ENCODE data around the gene BMF.
A peak's percentile ranks its signal among the peaks of the same experiment; 100 is the strongest.

Gene BMF

DNA sequence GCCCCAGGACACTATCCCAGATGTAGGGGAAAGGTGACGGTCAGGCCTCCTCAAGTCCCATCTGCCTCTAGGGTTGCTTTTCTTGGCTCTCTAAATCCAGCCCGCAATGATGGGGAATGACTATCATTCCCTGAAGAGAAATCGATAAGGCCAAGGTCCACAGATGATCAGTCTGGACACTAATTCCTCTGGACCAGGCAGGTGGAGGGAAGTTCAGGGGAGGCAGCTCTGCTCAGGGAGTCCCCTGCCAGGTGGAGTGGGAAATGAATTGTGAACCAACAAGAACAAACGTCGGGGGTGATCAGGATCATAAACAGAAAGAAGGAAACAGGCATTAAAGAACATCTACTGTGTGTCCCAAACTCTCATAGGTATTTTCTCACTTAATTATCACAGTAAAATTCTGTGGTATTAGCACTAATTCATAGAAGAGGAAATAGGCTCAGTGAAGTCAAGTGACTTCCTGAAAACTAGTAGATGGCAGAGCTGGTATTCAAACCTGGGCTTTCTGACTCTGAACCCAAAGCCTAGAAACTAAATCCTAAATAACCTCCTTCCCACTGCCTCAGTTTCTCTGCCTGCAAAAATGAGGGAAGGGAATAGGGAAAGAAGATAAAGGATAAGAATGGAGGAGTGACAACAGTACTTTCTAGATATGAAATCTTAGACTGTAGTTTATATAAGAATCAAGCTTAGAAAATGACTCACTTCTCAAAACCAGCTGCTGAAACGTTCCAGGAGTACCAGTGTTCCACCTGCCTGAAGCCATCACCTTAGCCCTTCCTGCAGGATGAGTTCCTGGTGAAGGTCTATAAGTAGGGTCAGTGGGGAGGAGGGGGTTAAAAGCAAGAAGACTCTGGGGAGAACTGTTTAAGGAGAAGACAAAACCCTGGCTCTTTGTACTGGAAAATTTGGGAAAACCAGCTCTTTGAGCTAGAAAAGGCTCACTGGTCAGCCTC is 7.5 kb downstream of the BMF start:
- peaks cover 99% of the 10 kb centered on the region for H3K4me1 ChIP-seq (ENCODE audit: low read depth, poor library complexity, severe bottlenecking)
- H3K36me3 ChIP-seq (ENCODE audit: insufficient read depth) = no peaks in the 10 kb centered on the region
- TF ChIP-seq, protein P1, sequence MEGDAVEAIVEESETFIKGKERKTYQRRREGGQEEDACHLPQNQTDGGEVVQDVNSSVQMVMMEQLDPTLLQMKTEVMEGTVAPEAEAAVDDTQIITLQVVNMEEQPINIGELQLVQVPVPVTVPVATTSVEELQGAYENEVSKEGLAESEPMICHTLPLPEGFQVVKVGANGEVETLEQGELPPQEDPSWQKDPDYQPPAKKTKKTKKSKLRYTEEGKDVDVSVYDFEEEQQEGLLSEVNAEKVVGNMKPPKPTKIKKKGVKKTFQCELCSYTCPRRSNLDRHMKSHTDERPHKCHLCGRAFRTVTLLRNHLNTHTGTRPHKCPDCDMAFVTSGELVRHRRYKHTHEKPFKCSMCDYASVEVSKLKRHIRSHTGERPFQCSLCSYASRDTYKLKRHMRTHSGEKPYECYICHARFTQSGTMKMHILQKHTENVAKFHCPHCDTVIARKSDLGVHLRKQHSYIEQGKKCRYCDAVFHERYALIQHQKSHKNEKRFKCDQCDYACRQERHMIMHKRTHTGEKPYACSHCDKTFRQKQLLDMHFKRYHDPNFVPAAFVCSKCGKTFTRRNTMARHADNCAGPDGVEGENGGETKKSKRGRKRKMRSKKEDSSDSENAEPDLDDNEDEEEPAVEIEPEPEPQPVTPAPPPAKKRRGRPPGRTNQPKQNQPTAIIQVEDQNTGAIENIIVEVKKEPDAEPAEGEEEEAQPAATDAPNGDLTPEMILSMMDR (conservative IDR thresholded peaks at IDR 0.05; ENCODE audit: low read depth, low read length) = no peak
- no peak overlapping the region; the same call in 1 of the 2 replicates for H3K9ac ChIP-seq
- no peaks in the 10 kb centered on the region for H3K27me3 ChIP-seq (ENCODE audit: insufficient read depth, low read depth)
- peak overlapping the region; percentile 99 for H3K27ac ChIP-seq
- no peak overlapping the region for H3K4me3 ChIP-seq (IDR thresholded peaks at IDR 0.05; ENCODE audit: insufficient read depth, low read depth, low read length)
- H3K79me2 ChIP-seq (ENCODE audit: insufficient read depth, low read depth) = peaks cover 40% of the 10 kb centered on the region; the same call in 1 of the 2 replicates
- no peak overlapping the region for H2AFZ ChIP-seq (ENCODE audit: low read depth)
- H4K20me1 ChIP-seq (ENCODE audit: insufficient read depth) = no peaks in the 10 kb centered on the region
- peak overlapping the region; percentile 81 for H3K4me2 ChIP-seq

GRCh38 chr15:40100123-40100946 is 8.3 kb downstream of the BMF start:
- Histone ChIP-seq H3K4me2 (peak overlapping the region; percentile 81), H3K79me2 (ENCODE audit: insufficient read depth, low read depth) (peaks cover 36% of the 10 kb centered on the region; the same call in 1 of the 2 replicates), H3K4me3 (IDR thresholded peaks at IDR 0.05; ENCODE audit: insufficient read depth, low read depth, low read length) (no peak overlapping the region), H4K20me1 (ENCODE audit: insufficient read depth) (no peaks in the 10 kb centered on the region), H3K4me1 (ENCODE audit: low read depth, poor library complexity, severe bottlenecking) (peaks cover 99% of the 10 kb centered on the region), H2AFZ (ENCODE audit: low read depth) (no peak overlapping the region; the same call in 1 of the 2 replicates), H3K27me3 (ENCODE audit: insufficient read depth, low read depth) (no peaks in the 10 kb centered on the region), H3K36me3 (ENCODE audit: insufficient read depth) (no peaks in the 10 kb centered on the region), H3K9ac (peak overlapping the region; percentile 87; the same call in 1 of the 2 replicates), H3K27ac (peak overlapping the region; percentile 99)
- TF ChIP-seq, protein P1 (conservative IDR thresholded peaks at IDR 0.05; ENCODE audit: low read depth, low read length) = no peak

DNA sequence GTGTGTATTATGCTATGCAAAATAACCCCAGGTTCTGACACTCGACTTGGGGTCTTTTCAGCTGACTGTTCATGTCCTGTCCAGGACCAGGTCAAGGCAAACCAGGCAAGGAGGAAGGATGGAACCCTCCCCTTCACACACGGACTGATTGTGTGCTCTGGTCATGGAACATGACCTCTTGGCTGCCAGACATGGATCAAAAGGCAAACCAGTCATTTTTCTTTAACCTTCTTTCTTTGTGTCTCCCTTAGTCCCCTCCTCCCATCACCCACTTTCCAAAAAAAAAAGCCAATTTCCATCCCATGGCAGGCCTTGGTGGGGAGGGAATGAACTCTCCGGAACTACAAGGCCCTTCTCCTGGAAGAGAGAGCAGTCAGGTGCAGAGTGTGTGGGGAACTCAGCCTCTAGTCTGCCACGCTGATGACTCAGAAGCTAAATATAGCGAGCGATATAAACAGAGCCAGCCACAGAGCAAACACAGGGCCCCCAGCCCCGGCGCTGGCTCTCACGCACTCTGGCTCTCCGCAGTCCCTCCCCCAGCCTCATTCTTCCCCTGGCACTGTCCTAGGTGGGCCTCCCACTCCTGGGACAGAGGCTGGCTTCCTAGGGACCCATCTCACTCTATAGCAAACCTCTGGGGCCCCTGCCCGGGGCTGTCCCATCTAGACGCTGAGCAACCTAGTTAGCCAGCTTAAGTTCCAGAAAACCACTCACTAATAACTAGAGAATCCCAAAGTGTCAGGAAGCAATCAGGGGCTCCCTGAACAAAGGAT is 10.0 kb downstream of the BMF start:
- no peaks in the 10 kb centered on the region for H4K20me1 ChIP-seq (ENCODE audit: insufficient read depth)
- H3K27me3 ChIP-seq (ENCODE audit: insufficient read depth, low read depth) = no peaks in the 10 kb centered on the region
- H3K4me2 ChIP-seq = peak overlapping the region; percentile 81
- peak overlapping the region; percentile 87 for H3K9ac ChIP-seq
- TF ChIP-seq, protein P1 (conservative IDR thresholded peaks at IDR 0.05; ENCODE audit: low read depth, low read length) = no peak
- no peak overlapping the region for H3K4me3 ChIP-seq (IDR thresholded peaks at IDR 0.05; ENCODE audit: insufficient read depth, low read depth, low read length)
- peaks cover 99% of the 10 kb centered on the region for H3K4me1 ChIP-seq (ENCODE audit: low read depth, poor library complexity, severe bottlenecking)
- H3K36me3 ChIP-seq (ENCODE audit: insufficient read depth) = no peaks in the 10 kb centered on the region
- peak overlapping the region; percentile 99 for H3K27ac ChIP-seq
- H3K79me2 ChIP-seq (ENCODE audit: insufficient read depth, low read depth) = peaks cover 26% of the 10 kb centered on the region; the same call in 1 of the 2 replicates
- no peak overlapping the region for H2AFZ ChIP-seq (ENCODE audit: low read depth)

DNA sequence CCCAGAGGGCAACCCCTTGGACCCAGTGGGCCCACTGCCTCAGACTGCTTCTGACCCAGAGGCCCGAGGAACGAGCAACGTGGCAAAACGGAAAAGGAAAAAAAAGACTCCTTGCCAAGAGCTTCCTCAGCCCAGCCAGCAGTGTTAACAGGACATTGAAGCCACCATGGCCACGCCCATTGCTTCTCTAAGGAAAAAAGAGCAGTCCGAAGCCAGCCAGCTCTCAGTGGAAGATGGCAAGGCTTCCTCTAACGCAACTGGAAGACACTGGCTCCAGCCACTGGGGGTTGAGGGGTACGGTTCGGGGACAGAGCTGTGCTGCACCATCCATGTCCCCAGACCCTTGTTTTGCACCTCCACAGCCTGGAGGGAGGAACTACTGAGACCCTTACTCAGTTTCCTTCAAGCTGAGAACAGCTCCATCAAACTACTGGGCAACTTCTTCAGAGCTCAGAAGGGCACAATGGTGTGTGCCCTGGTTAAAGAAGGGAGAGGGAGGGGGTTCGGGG is 10.7 kb downstream of the BMF start:
- Histone ChIP-seq H2AFZ (ENCODE audit: low read depth) (peak overlapping the region; percentile 50; the same call in 1 of the 2 replicates), H4K20me1 (ENCODE audit: insufficient read depth) (no peaks in the 10 kb centered on the region), H3K9ac (peak overlapping the region; percentile 87), H3K36me3 (ENCODE audit: insufficient read depth) (no peaks in the 10 kb centered on the region), H3K27me3 (ENCODE audit: insufficient read depth, low read depth) (no peaks in the 10 kb centered on the region), H3K4me3 (IDR thresholded peaks at IDR 0.05; ENCODE audit: insufficient read depth, low read depth, low read length) (no peak overlapping the region), H3K4me2 (peak overlapping the region; percentile 81), H3K27ac (peak overlapping the region; percentile 99), H3K4me1 (ENCODE audit: low read depth, poor library complexity, severe bottlenecking) (peaks cover 99% of the 10 kb centered on the region), H3K79me2 (ENCODE audit: insufficient read depth, low read depth) (peaks cover 22% of the 10 kb centered on the region; the same call in 1 of the 2 replicates)
- TF ChIP-seq, protein P1 (conservative IDR thresholded peaks at IDR 0.05; ENCODE audit: low read depth, low read length) = no peak

All from KMS-11 (cell line).